HG03097 (cell line): ENCODE data around the gene CDC16.
"Not testable (repeated sequence)": the region's sequence is repeated elsewhere in the genome, so short reads cannot be mapped to it uniquely, and the experiment has no call there.

Experiments
- ATAC-seq: cut with Tn5 transposase; IDR thresholded peaks from one replicate; pipeline ENCODE4 v1.9.1; 2021; ENCODE audit not compliant: unreplicated experiment, low FRiP score

CDC16 gene, protein sequence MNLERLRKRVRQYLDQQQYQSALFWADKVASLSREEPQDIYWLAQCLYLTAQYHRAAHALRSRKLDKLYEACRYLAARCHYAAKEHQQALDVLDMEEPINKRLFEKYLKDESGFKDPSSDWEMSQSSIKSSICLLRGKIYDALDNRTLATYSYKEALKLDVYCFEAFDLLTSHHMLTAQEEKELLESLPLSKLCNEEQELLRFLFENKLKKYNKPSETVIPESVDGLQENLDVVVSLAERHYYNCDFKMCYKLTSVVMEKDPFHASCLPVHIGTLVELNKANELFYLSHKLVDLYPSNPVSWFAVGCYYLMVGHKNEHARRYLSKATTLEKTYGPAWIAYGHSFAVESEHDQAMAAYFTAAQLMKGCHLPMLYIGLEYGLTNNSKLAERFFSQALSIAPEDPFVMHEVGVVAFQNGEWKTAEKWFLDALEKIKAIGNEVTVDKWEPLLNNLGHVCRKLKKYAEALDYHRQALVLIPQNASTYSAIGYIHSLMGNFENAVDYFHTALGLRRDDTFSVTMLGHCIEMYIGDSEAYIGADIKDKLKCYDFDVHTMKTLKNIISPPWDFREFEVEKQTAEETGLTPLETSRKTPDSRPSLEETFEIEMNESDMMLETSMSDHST

GRCh38 chr13:114234645-114235421 is at the start of gene CDC16:
TSS of gene CDC16 (plus strand) at chr13:114234897. CDS start at chr13:114235085, 188 bp downstream.
- ATAC-seq: peak; percentile 81

GRCh38 chr13:114185182-114185971 is 49.3 kb upstream of the CDC16 start:
- no peak for ATAC-seq

DNA sequence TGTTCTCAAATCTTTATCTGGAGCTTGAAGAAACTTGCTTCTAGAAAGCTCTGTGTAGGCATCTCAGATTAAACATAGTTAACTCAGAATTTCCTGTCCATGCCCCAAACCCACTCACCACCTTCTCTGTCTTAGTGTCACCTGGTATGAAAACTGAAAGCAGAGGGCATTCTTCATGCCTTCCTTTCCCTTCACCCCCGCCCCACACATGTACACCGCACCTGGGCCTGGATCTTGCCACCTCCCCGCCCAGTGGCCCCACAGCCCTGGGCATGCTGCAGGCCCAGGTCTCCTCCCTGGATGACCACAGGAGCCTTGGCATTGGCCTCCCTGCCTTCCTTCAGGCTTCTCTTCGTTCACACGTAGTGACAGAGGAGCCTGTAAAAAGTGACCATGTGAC is 39.8 kb upstream of the CDC16 start:
- ATAC-seq: no peak

DNA sequence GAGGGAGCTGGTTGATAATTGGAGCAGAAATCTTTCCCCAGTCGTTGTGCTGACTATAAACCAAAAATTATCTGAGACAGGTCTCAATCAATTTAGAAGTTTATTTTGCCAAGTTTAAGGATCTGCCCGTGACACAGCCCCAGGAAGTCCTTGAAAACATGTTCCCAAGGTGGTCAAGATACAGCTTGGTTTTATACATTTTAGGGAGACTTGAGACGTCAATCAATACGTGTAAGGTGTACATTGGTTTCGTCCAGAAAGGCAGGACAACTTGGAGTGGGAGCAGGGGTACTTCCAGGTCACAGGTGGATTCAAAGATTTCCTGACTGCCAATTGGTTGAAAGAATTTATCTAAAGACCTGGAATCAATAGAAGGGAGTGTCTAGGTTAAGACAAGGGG is 38.1 kb upstream of the CDC16 start:
- ATAC-seq: no peak

- ATAC-seq: no peak
Measured at GRCh38 chr13:114198556-114198955, 36.1 kb upstream of the CDC16 start.

GRCh38 chr13:114199526-114199925 is 35.2 kb upstream of the CDC16 start:
- not testable (repeated sequence) for ATAC-seq

DNA sequence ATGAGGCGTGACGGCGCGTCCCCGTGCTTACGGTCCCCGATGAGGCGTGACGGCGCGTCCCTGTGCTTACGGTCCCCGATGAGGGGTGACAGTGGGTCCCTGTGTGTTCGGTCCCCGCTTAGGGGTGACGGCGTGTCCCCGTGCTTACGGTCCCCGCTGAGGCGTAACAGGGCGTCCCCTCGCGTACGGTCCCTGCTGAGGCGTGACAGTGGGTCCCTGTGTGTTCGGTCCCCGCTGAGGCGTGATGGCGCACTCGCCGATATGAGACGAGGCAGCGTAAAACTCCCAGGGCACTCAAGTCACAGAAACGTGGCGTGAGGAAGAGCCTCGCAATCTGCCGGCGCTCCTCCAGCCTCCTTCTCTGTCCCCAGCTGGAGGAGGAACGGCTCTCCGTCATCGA is 34.7 kb upstream of the CDC16 start:
- ATAC-seq: no peak

DNA sequence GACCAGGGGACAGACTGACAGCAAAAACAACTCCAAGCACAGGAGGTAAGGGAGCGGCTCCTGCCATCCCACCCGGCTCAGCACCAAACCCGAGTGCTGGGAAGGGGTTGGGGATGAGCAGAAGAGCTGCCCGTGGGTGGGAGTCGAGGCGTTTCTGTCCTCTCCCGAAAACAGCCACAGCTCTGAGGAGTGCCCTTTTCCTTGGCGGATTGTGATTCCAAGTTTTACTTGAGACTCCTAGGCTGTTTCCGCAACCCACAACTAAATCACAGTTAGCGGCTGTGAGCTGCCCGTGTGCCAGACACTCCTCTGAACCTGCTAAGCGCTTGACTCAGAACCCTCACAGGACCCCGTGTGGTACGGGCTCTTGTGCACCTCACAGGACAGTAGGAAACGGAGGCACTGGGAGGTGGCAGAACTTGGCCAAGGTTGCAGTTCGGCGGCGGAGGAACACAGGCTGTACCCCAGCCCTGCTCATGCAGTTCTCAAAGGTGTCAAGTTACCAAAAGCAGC is 34.2 kb upstream of the CDC16 start:
- no peak for ATAC-seq

DNA sequence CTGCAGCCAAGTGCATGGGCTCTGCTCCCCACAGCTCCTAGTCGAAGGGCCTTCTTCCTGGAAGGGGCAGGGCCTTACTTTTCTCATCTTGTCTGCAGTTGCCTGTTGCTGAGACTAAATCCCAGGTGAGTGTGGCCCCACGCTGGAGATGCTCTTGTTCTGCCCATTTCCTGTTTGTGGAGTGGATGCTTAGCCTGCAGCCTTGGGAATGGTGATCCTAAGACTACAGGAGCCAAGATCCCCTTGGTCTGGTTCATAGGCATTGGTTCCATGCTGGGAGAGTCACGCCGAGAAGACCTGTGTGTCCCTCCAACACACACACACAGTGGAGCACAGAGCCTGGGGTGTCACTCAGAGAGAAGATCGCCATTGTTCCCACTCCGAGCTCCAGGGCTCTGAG is 32.1 kb upstream of the CDC16 start:
- ATAC-seq: no peak

DNA sequence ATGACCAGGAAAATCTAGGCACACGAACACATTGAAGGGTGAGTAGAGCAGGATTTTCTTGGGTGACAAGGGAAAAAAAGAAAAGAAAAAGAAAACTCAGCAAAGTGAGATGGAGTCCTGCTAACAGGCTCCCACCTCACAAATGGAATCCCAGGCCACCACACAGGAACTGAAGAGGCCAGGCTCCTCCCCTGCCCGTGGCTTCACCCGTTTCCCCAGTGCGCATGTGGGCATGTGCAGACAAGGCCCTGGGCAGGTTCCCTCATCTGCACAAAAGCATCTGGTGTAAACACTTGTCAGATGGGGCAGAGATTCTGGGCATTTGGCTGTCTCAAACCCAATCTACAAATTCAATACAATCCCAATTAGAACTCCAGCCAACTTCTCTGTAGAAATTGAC is 31.2 kb upstream of the CDC16 start:
- ATAC-seq: no peak

GRCh38 chr13:114204894-114205293 is 29.8 kb upstream of the CDC16 start:
- no peak for ATAC-seq

DNA sequence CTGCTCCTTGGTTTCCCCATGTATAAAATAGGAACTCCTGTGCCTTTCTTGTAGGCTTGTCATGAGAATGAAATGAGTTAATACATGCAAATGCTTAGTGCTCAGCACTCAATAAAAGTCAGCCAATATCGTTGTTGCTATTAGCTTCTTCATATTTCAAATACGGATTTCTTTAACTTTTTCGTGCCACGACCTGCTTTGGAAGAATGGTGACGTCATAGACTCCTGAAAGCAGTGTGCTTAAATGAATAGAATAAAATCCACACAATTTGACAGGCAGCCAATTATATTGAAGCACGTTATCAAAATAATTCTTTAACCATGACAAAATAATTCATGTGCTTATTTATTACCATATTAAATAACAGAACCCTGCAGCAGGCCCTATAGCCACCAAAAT is 26.6 kb upstream of the CDC16 start:
- no peak for ATAC-seq

DNA sequence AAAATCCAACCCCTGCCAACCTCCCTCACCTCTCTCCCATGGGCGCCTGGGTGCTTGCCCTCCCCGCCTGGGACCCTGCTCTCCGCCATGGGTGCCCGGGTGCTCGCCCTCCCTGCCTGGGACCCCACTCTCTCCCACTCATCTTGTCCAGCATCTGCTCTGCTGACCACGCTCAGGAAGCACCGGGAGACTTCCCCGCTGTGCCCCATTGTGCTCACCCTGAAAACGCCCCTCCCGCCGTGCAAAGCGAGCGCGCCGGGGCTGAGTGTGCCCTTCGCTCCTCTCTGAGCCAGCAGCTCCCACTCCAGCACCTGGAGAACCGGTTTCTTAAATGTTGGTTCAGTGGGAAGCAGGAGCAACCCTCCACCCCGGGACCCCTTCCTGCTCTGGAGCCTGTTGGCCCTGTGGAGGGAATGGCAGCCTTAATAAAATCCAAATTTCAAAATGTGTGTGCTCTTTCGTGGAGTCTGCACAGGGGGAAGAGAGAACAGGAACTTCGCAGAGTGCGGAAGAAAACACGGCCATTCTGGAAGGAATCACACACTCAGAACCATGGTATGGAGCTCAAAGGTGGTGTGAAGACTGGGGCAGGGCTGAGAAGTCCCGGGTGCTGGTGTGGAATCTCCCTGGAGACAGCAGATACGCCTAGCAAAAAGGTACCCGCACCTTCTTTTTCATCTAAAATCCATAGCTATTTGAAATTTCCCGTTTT is 23.1 kb upstream of the CDC16 start:
- no peak for ATAC-seq

DNA sequence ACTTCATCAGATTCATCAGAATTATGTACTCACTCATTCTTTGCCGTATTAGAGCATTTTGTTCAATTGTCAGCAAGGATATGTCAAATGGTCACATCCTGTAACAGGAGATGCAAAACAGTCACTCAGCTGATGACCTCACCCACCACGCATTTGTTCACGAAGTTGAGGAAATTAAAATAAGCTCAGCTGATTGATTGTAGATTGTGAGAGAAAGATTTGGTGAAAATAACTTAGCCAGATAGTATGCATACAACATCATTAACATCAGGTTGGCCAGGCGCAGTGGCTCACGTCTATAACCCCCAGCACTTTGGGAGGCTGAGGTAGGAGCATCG is 22.6 kb upstream of the CDC16 start:
- no peak for ATAC-seq

DNA sequence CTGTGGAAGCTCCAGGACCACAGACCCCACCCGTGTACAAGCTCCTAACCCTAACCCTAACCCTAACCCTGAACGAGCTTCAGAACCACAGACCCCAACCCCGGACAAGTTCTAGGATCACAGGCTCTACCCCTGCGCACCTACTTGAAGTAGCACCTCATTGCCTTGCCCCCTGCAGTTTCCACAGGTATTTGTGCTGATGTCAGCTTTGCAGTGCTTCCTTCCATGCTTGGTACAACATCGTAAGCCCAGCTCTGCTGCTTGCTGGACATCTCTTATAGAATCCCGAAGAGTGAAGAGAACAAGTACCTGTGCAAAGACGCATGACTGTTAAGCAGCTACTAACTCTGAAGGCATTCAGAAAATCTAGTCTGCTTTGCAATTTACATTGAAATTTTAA is 20.7 kb upstream of the CDC16 start:
- no peak for ATAC-seq

GRCh38 chr13:114219392-114219791 is 15.3 kb upstream of the CDC16 start:
- ATAC-seq: no peak

DNA sequence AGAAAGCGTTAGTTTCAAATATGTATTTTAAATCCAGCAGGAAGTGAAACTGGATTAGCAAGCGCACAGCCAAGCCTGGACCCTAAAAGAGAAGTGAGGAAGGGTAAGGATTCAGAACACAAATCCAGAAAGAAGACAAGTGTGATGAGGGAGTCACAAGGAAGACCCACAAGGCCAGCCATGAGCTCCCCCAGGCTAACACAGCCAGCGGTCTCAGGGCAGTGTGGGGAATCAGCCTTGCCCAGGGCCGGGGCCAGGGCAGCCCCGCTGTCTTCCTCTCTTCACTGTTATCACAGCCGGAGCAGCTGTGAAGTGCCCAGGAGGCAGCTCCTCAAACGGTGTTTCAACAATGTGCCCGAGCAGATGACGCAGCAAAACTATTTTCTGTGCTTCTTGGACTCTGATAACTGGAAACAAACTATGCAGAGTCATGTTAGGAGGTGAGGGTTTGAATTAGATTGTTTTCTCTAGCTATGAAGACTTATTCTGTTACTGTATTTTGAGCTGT is 12.2 kb upstream of the CDC16 start:
- no peak for ATAC-seq

DNA sequence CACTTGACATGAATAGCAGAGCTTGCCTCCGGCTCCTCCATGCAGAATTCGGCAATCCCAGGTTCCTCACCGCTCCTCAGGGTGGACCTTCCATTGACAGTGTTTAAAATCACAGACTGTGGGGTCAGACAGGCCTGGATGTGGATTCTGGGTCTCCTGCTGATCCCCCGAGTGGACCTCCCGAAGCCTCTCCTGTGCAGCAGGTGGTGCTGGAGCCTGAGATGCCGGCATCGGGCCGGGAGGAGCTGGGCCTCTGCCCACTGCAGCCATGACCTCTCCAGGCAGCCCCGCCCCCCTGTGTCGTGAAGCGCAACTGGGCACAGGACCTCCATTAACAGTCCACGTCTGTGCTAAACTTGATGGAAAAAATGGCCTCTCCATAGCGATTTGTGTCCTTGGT is 10.5 kb upstream of the CDC16 start:
- no peak for ATAC-seq

DNA sequence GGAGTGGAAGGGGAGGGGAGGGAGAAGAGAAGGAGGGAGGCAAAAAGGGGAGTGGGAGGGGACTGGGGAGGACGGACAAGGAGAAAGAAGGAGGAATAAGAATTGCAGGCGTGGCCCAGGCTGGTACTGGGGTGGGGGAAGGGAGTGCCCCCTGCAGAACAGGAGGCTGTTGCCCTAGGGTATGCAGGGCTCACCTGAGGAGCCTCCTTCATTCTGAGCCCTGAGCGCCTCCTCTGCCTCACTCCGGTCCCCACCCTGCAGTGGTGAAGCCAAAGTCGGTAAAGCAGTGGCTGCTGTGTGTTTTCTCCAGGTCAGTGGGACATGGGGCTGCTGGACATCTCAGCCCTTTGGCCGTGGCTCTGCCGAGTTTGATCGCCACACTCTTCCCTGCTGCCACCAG is 9.1 kb upstream of the CDC16 start:
- no peak for ATAC-seq

DNA sequence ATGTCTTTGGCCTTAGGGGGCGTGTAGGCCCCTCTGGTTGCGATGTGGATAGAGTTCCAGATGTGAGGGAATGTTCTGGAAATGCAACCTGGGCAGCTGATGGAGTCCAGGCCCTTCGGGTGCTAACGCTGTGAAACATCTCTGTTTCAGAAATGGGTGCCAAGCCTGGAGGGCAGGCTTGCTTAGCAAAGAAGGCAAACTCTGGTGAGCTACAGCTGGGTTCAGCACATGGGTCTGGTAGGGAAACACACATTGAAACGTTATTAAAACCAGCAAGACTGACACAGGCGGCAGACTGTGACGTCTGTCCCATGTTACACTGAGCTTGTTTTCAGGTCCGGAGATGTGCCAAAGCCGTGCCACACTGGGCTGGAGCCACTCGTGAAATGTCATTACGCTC is 8.6 kb upstream of the CDC16 start:
- no peak for ATAC-seq
